Fibroblast of villous mesenchyme (primary cell): ENCODE results near the gene CYBC1. TPM values are rescaled to one million over a fixed set of nuclear protein-coding genes. Genes with fewer than 3 reads are reported as not detected.

Source experiments
- DNase-seq: peaks from one replicate; pipeline ENCODE4 v3.0.0-alpha.2; 2010; ENCODE audit warnings: low read depth
- H3K4me3 ChIP-seq: 2 replicates; pipeline ENCODE4 v1.5.1; 2011; ENCODE audit warnings: low read depth, mild to moderate bottlenecking, low read length
- total RNA-seq: library from RNA; depleted of rRNA; stranded (reverse); fragments of >200 nt; gene quantifications from 2 replicates; pipeline ENCODE4 v1.2.3, GENCODE V29; 2012
- TF ChIP-seq, protein P1 (sequence below): IDR thresholded peaks from 2 replicates; pipeline ENCODE4 v1.5.1; 2012; ENCODE audit warnings: low read depth, mild to moderate bottlenecking, low read length; ENCODE audit not compliant: insufficient read depth

The CYBC1 gene
- total RNA-seq, 1 donor = 46.2 TPM

DNA sequence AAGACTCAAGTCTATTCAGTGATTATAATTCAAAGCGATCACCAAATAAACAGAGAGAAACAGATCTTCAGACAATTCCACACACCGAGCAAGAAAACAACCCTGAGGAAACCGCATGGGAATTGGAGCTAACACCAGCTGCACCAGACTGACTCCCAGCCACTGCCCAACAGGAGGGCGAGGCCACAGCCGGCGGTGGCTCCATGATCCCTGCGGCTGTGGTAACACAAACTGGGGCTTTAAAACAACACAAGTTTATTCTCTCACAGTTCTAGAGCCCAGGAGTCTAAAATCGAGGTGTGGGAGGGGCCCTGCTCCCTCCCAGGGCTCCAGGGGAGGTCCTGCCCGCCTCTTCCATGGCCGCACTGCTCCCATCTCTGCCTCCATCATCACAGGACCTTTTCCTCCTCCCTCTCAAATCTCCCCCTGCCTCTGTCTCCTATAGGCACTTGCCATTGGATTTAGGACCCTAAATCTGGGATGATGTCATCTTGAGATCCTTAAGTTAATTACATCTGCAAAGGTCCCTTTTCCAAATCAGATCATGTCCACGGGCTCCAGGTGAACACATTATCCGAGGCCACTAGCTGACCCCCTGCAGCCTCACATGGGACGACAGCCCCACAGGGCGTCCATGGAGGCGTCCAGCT lies 42.1 kb downstream of the CYBC1 start:
- no peak for DNase-seq
- TF ChIP-seq, protein P1, sequence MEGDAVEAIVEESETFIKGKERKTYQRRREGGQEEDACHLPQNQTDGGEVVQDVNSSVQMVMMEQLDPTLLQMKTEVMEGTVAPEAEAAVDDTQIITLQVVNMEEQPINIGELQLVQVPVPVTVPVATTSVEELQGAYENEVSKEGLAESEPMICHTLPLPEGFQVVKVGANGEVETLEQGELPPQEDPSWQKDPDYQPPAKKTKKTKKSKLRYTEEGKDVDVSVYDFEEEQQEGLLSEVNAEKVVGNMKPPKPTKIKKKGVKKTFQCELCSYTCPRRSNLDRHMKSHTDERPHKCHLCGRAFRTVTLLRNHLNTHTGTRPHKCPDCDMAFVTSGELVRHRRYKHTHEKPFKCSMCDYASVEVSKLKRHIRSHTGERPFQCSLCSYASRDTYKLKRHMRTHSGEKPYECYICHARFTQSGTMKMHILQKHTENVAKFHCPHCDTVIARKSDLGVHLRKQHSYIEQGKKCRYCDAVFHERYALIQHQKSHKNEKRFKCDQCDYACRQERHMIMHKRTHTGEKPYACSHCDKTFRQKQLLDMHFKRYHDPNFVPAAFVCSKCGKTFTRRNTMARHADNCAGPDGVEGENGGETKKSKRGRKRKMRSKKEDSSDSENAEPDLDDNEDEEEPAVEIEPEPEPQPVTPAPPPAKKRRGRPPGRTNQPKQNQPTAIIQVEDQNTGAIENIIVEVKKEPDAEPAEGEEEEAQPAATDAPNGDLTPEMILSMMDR = no peak
- H3K4me3 ChIP-seq = no peak overlapping the region

DNA sequence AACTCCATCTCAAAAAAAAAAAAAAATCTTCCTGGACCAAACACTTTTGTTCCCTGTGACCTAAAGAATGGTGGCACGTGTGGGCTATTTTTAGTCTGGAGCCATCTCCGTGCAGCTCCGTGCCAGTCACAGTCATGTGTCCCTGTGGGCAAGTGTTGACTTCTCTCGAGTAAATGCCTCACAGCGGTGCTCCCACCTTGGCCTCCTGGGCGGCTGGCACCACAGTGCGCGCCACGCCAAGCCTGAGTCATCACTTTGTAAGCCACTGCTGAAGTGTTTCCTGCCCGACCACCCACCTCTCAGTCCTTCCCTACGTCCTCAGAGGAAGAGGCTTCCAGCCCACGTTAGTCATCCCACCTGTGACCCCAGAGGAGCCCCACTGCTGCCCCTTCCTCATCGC lies 43.3 kb downstream of the CYBC1 start:
- TF ChIP-seq, protein P1 = no peak
- H3K4me3 ChIP-seq = no peak overlapping the region
- DNase-seq = no peak

DNA sequence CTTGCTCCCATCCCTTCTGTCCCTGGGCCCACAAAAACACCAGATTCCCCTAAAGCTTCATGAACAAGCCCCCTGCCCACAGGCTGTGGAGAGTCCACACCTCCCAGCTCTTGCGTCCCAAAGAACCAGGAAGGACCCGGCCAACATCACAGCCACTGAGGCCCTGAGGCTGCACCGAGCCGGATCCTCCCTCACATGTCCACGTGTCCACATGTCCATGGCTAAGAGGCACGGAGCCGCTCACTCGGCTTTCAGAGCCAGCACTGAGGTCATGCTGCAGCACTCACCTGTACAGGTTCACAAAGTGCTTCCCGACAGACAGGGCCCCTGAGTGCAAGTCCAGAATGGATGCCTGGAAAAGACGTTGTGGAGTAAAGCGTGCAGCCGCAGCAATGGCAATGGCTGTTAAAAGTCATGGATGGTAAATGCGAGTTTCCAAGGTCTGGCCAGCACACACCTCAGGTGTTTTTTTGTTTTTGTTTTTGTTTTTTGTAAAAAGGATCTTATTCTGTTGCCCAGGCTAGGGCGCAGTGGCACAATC lies 44.4 kb downstream of the CYBC1 start:
- no peak for DNase-seq
- no peak overlapping the region for H3K4me3 ChIP-seq
- TF ChIP-seq, protein P1 = no peak

DNA sequence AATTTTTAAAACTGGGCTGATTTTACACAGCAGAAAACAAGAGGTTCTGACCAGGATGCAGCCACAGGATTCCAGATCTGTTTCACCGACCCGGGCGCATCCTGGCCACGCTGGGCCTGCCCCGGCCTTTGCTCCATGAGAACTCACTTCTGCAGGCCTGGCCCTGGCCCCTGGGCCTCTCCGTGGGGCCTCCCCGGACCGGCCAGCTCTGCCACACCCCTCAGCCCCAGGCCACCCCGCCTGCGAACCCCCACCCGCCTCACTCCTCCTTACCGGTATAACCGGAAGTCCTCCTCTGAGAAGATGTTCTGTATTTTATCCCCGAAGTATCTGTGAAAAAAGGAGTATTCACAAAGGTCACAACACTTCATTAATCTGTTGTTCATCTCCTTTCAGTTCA lies 45.5 kb downstream of the CYBC1 start:
- no peak for DNase-seq
- TF ChIP-seq, protein P1 = no peak
- no peak overlapping the region for H3K4me3 ChIP-seq

DNA sequence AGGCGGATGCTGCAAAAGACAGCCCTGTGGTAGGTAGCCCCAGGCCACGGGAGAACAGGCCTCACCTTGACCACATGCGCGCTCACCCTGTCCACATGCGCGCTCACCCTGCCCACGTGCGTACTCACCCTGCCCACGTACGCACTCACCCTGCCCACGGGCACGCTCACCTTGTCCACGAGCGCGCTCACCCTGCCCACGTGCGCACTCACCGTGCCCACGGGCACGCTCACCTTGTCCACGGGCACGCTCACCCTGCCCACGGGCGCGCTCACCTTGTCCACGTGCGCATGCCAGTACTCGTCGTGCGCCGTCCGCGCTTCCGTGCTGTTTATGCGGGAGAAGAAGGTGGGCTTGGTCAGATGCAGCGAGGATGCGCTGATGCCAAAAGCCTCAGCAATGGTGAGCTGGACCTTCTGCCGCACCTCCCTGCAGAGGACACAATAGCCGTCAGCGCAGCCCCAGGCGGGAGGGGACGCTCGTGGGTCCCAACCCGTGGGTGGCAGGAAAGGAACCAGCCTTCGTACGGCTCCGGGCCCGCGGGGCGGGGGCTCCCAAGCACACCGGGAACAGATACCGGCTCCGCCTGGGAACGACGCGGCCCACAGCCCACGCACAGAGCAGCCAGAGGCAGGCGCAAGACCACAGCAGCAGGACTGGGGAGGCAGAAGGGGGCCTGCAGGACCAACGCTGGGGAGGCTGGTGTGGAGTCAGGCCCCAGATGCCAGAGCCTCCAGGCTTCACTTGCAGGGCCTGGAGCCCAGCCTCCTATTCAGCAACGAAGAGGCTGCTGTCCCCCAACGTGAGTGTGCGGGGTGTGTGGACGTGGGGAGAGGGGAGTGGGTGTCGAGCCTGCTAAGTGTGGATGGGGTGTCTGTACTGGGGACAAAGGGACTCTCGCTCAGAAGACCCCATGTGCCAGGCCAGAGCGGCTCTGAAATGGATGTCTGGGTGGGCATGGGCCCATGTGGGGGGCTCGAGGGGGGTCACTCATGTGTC lies 46.6 kb downstream of the CYBC1 start:
- H3K4me3 ChIP-seq = no peak overlapping the region
- TF ChIP-seq, protein P1 = no peak

DNA sequence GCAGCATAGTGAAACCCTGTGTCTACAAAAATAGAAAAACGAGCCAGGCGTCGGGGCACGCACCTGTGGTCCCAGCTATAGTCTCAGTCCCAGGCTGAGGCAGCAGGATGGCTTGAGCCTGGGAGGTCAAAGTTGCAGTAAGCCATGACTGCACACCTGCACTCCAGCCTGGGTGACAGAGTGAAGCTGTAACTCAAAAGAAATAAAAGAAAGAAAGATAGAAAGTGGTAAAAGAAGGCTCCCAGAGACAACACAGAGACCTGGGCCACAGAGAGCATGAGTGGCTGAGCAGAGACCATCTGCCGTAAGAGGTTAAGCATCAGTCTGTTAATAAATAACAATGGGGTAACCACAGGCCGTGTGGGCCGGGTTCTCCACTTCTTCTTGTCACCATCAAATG lies 47.7 kb downstream of the CYBC1 start:
- H3K4me3 ChIP-seq = no peak overlapping the region
- TF ChIP-seq, protein P1 = no peak
- DNase-seq = no peak

More for the DNA sequence above, 46.6 kb downstream of the CYBC1 start:
- no peak for DNase-seq
